ENCODE data around the gene BLOC1S6.
A peak's percentile ranks its signal among the peaks of the same experiment; 100 is the strongest.

The BLOC1S6 gene

DNA sequence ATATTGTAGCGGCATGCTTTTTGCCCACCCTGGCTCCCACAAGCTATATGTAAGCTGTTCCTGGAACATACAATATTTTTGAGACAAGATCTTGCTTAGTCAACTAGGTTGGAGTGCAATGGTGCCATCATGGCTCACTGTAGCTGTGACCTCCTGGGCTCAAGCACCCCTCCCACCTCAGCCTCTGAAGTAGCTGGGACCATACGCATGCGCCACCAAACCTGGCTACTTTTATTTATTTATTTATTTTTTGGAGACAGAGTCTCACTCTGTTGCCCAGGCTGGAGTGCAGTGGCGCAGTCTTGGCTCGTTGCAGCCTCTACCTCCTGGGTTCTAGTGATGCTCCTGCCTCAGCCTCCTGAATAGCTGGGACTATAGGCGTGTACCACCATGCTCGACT is 41.0 kb downstream of the BLOC1S6 start:
- Histone ChIP-seq H3K9ac (ENCODE audit: low read length) (no peak overlapping the region), H3K4me1 (ENCODE audit: control insufficient read depth, insufficient read depth, low read length) (no peaks in the 10 kb centered on the region; the same call in 1 of the 2 replicates), H3K27ac (ENCODE audit: low read depth, low read length) (no peak overlapping the region), H3K9me3 (ENCODE audit: control insufficient read depth, insufficient read depth, low read depth, low read length) (peaks cover 6% of the 10 kb centered on the region), H3K4me3 (ENCODE audit: low read depth, low read length) (no peak overlapping the region), H3K27me3 (ENCODE audit: control insufficient read depth, insufficient read depth, low read length) (peaks cover 12% of the 10 kb centered on the region), H3K36me3 (ENCODE audit: control insufficient read depth, insufficient read depth, low read length) (no peaks in the 10 kb centered on the region)

DNA sequence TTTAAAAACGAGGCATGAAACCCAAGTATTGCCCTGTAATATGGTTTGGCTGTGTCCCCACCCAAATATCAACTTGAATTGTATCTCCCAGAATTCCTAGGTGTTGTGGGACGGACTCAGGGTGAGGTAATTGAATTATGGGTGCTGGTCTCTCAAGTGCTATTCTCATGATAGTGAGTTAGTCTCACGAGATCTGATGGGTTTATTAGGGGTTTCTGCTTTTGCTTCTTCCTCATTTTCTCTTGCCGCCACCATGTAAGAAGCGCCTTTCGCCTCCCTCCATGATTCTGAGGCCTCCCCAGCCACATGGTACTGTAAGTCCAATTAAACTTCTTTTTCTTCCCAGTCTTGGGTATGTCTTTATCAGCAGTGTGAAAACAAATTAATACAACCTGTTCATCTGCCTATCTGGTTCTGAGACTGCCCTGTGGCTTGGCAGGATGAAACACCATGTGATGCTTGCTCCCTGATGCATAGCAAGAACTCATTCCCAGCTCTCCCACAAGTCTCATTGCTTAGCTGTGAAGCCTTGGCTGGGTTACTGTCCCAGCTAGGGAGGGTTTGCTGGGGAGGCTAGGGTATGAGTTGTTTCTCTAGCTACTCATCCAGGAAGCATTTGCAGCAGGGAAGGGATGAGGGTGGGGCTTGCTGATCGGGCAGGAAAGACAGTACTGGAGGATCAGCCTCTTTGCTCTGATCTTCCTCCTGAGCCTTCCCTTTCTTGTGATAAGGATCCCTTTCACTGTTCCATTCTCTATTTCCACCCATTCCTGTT is 43.9 kb downstream of the BLOC1S6 start:
- H3K36me3 ChIP-seq (ENCODE audit: control insufficient read depth, insufficient read depth, low read length): no peaks in the 10 kb centered on the region
- H3K4me3 ChIP-seq (ENCODE audit: low read depth, low read length): no peak overlapping the region

DNA sequence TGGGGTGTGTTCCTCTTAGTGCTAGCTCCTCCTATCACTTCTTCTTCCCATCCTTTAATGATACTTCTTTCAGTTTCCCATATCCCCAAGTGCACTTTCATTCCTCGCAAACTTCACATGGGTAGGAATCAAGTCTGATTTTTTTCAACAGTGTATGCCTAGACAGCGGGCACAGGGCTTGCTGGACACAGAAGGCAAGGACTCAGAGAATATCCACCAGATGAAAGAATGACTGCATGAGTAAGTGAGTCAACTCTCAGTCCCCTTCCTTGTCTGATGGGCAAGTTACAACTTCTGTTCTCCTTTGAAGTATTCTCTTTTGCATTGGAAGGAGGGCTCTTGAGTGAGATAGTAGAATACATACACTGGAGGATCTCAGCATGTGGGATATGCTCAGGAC is 44.6 kb downstream of the BLOC1S6 start:
- Histone ChIP-seq H3K4me1 (ENCODE audit: control insufficient read depth, insufficient read depth, low read length) (peaks cover 4% of the 10 kb centered on the region; the same call in 1 of the 2 replicates), H3K27me3 (ENCODE audit: control insufficient read depth, insufficient read depth, low read length) (peaks cover 47% of the 10 kb centered on the region), H3K9ac (ENCODE audit: low read length) (no peak overlapping the region), H3K36me3 (ENCODE audit: control insufficient read depth, insufficient read depth, low read length) (no peaks in the 10 kb centered on the region), H3K9me3 (ENCODE audit: control insufficient read depth, insufficient read depth, low read depth, low read length) (peaks cover 3% of the 10 kb centered on the region; the same call in 1 of the 2 replicates), H3K27ac (ENCODE audit: low read depth, low read length) (no peak overlapping the region), H3K4me3 (ENCODE audit: low read depth, low read length) (no peak overlapping the region)

More for the DNA sequence above, 43.9 kb downstream of the BLOC1S6 start:
- H3K27ac ChIP-seq (ENCODE audit: low read depth, low read length): no peak overlapping the region
- H3K4me1 ChIP-seq (ENCODE audit: control insufficient read depth, insufficient read depth, low read length): peaks cover 4% of the 10 kb centered on the region; the same call in 1 of the 2 replicates
- no peak overlapping the region for H3K9ac ChIP-seq (ENCODE audit: low read length)
- peaks cover 6% of the 10 kb centered on the region for H3K9me3 ChIP-seq (ENCODE audit: control insufficient read depth, insufficient read depth, low read depth, low read length)
- peaks cover 40% of the 10 kb centered on the region for H3K27me3 ChIP-seq (ENCODE audit: control insufficient read depth, insufficient read depth, low read length)

DNA sequence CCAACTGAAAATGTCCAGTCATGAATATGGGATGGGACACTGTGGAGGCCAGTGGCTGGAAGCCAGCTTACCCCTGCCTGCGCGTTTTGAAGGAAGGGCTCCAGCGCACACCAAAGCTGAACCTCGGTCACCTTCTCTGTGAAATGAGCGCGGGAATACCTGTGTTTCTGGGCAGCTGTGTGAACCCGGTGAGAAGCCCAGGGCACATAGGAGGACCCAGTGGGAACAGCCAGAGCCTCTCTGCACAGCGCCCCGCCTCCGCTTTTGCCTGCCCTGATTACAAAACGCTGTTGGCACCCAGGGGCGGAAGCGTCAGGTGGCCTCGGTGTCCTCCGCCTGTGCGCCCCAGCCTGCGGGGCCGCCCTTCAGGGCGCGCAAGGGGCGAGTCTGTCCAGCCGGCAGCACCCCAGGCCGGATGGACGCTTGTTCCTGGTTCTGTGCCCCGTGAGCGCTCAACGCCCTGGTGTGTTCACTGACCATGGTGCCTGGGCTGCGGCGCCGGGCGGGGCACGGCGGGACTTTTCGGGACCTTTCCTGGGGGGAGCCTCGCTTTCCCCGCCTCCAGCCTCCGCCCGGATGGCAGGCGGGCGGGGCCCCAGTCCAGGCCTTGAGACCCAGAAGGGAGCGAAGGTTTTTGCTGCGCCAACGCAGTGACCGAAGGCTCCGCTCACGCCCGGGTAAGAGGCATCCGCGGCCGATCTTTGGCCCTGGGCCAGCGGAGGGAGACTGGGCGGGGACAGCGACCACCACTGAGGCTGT is 47.4 kb downstream of the BLOC1S6 start, which contains the start of gene SQOR:
TSS of gene SQOR (plus strand) at position 598 of the 759 bp plus-strand sequence. CDS start 23,895 bp downstream, outside the sequence.
- Histone ChIP-seq H3K4me3 (ENCODE audit: low read depth, low read length) (peak within 1 kb of the TSS; percentile 77), H3K9me3 (ENCODE audit: control insufficient read depth, insufficient read depth, low read depth, low read length) (no peaks in the 10 kb centered on the region), H3K36me3 (ENCODE audit: control insufficient read depth, insufficient read depth, low read length) (no peaks in the 10 kb centered on the region), H3K4me1 (ENCODE audit: control insufficient read depth, insufficient read depth, low read length) (peaks cover 4% of the 10 kb centered on the region; the same call in 1 of the 2 replicates), H3K9ac (ENCODE audit: low read length) (peak within 1 kb of the TSS; percentile 7), H3K27ac (ENCODE audit: low read depth, low read length) (no peak within 1 kb of the TSS), H3K27me3 (ENCODE audit: control insufficient read depth, insufficient read depth, low read length) (peaks cover 62% of the 10 kb centered on the region)

DNA sequence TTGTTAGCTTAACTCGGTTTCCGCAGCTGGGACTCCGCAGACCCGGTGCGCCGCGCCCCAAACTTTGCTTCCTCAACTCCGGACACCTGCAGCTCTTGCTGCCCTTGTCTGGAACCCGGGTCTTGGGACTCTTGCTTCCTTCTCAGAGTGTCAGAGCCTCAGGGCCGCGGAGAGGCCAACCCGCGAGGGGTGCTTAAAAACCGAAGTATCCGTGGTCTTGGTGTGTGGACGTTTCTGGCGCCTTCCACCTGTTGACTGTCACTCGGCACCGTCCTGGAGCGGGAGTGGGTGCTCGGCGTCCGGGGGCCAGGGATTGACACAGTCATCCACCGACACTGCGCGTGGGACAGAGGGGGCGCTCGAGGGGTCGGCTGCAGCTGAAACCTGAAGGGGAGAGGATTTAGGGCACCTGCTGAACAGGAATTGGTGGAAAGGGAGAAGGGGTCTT is 48.0 kb downstream of the BLOC1S6 start:
- H3K27ac ChIP-seq (ENCODE audit: low read depth, low read length): no peak overlapping the region
- H3K36me3 ChIP-seq (ENCODE audit: control insufficient read depth, insufficient read depth, low read length): no peaks in the 10 kb centered on the region
- peaks cover 68% of the 10 kb centered on the region for H3K27me3 ChIP-seq (ENCODE audit: control insufficient read depth, insufficient read depth, low read length)
- H3K4me1 ChIP-seq (ENCODE audit: control insufficient read depth, insufficient read depth, low read length): peaks cover 4% of the 10 kb centered on the region; the same call in 1 of the 2 replicates
- no peak overlapping the region for H3K9ac ChIP-seq (ENCODE audit: low read length)
- peak overlapping the region; percentile 77 for H3K4me3 ChIP-seq (ENCODE audit: low read depth, low read length)
- no peaks in the 10 kb centered on the region for H3K9me3 ChIP-seq (ENCODE audit: control insufficient read depth, insufficient read depth, low read depth, low read length)

DNA sequence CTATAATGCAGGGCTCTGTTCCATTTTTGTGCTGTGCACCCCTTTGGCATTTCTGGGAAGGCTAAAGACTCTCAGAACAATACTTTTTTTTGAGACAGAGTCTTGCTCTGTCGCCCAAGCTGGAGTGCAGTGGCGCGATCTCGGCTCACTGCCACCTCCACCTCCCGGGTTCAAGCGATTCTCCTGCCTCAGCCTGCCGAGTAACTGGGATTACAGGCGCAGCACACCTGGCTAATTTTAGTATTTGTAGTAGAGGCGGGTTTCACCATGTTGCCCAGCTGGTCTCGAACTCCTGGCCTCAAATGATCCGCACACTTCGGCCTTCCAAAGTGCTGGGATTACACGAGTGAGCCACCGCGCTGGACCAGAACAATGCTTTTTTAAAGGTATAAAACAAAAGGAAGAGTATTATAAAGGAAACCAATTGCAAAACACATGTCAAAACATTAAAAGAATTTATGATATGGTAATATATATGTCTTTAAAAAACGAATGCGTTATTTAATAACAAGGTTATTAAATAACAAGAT is 48.6 kb downstream of the BLOC1S6 start:
- no peak overlapping the region for H3K27ac ChIP-seq (ENCODE audit: low read depth, low read length)
- peaks cover 71% of the 10 kb centered on the region for H3K27me3 ChIP-seq (ENCODE audit: control insufficient read depth, insufficient read depth, low read length)
- H3K9ac ChIP-seq (ENCODE audit: low read length): no peak overlapping the region
- peaks cover 4% of the 10 kb centered on the region; the same call in 1 of the 2 replicates for H3K4me1 ChIP-seq (ENCODE audit: control insufficient read depth, insufficient read depth, low read length)
- no peaks in the 10 kb centered on the region for H3K36me3 ChIP-seq (ENCODE audit: control insufficient read depth, insufficient read depth, low read length)
- H3K9me3 ChIP-seq (ENCODE audit: control insufficient read depth, insufficient read depth, low read depth, low read length): no peaks in the 10 kb centered on the region
- peak overlapping the region; percentile 77 for H3K4me3 ChIP-seq (ENCODE audit: low read depth, low read length)

DNA sequence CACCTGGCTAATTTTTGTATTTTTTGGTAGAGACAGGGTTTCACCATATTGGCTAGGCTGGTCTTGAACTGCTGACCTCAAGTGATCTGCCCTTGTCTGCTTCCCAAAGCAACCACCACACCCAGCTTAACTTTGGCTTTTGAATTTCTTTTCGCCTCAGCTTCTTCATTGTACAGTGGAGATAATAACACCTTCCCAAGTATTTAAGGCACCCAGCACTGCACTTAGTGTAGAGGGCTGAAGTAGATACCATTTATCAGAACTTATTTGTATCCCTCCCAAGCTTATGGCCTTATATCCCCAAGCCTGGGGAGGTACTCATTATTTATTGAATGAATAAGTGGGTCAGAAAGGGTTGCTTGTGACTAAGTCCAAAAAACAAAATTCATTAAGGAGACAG is 50.0 kb downstream of the BLOC1S6 start:
- Histone ChIP-seq H3K36me3 (ENCODE audit: control insufficient read depth, insufficient read depth, low read length) (no peaks in the 10 kb centered on the region), H3K4me1 (ENCODE audit: control insufficient read depth, insufficient read depth, low read length) (0 out of 2 replicates have a peak, but pooled peaks cover 4% of the 10 kb centered on the region), H3K27ac (ENCODE audit: low read depth, low read length) (no peak overlapping the region), H3K27me3 (ENCODE audit: control insufficient read depth, insufficient read depth, low read length) (peaks cover 72% of the 10 kb centered on the region), H3K4me3 (ENCODE audit: low read depth, low read length) (no peak overlapping the region), H3K9me3 (ENCODE audit: control insufficient read depth, insufficient read depth, low read depth, low read length) (no peaks in the 10 kb centered on the region), H3K9ac (ENCODE audit: low read length) (no peak overlapping the region)

DNA sequence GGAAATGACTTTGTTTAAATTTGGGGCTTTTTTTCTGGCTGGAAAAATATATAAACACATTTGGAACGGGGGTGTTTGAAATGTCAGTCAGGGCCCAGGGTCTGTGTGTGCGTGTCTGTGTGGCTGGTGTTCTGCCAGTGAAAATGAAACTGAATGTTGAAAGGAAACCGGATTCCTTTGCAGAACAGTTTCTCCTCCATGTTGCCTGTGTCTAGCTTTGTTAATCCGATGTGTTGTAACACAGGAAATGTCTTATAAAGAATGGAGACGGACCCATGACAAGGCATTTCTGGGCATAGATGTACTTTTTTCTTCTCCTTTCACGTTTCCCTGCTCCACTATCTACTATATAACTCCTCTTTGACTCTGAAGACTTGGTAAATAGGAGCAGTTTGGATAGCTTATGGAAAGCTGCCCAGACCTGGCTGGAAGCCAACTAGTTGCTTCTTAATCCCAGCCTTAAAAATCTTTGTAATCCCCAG is 50.4 kb downstream of the BLOC1S6 start:
- H3K4me1 ChIP-seq (ENCODE audit: control insufficient read depth, insufficient read depth, low read length): 0 out of 2 replicates have a peak, but pooled peaks cover 4% of the 10 kb centered on the region
- H3K4me3 ChIP-seq (ENCODE audit: low read depth, low read length): no peak overlapping the region
- no peak overlapping the region for H3K9ac ChIP-seq (ENCODE audit: low read length)

DNA sequence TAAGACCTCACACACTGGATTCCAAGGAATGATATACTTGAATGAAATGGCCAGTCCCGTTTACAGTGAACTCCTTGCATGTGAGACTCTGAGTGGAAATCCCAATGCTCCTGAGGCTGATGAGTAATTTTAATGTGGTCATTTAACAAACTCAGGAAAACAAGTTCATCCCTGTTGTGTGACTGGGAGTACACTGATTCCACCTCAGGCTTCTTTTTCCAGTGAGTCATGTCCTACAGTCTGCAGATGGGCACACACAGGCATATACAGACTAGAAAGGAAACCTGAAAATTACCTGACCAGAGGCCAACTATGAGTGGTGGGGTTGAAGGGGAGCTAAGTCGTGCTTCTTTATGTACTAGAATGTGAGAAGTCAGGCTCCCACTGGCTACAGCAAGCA is 53.4 kb downstream of the BLOC1S6 start:
- H3K27me3 ChIP-seq (ENCODE audit: control insufficient read depth, insufficient read depth, low read length): peaks cover 46% of the 10 kb centered on the region
- H3K9me3 ChIP-seq (ENCODE audit: control insufficient read depth, insufficient read depth, low read depth, low read length): no peaks in the 10 kb centered on the region
- no peak overlapping the region for H3K4me3 ChIP-seq (ENCODE audit: low read depth, low read length)
- no peak overlapping the region for H3K9ac ChIP-seq (ENCODE audit: low read length)
- H3K36me3 ChIP-seq (ENCODE audit: control insufficient read depth, insufficient read depth, low read length): no peaks in the 10 kb centered on the region
- H3K27ac ChIP-seq (ENCODE audit: low read depth, low read length): no peak overlapping the region
- H3K4me1 ChIP-seq (ENCODE audit: control insufficient read depth, insufficient read depth, low read length): 0 out of 2 replicates have a peak, but pooled peaks cover 2% of the 10 kb centered on the region

More for the DNA sequence above, 50.4 kb downstream of the BLOC1S6 start:
- Histone ChIP-seq H3K27ac (ENCODE audit: low read depth, low read length) (no peak overlapping the region), H3K36me3 (ENCODE audit: control insufficient read depth, insufficient read depth, low read length) (no peaks in the 10 kb centered on the region), H3K27me3 (ENCODE audit: control insufficient read depth, insufficient read depth, low read length) (peaks cover 72% of the 10 kb centered on the region), H3K9me3 (ENCODE audit: control insufficient read depth, insufficient read depth, low read depth, low read length) (no peaks in the 10 kb centered on the region)

DNA sequence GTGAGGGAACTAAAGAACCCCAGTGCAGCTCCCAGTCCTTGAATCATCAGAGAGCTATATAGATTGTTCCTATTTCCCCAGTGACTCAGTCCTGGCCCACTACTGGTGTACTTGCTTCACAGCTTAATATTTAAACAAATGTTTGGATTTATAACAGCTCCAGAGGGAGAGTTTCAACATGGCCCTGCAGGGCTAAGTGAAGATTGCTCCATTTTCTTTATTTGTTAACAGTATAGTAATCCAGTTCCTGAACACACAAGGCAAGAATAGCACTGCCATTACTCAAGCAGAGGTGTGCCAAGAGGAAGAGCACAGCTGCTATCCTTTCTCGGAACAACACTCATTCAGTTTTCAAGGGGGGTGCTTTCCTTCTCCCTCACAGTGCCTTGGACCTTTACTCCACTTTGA is 54.2 kb downstream of the BLOC1S6 start:
- Histone ChIP-seq H3K4me1 (ENCODE audit: control insufficient read depth, insufficient read depth, low read length) (no peaks in the 10 kb centered on the region), H3K4me3 (ENCODE audit: low read depth, low read length) (no peak overlapping the region), H3K9ac (ENCODE audit: low read length) (no peak overlapping the region), H3K27me3 (ENCODE audit: control insufficient read depth, insufficient read depth, low read length) (peaks cover 38% of the 10 kb centered on the region), H3K27ac (ENCODE audit: low read depth, low read length) (no peak overlapping the region), H3K9me3 (ENCODE audit: control insufficient read depth, insufficient read depth, low read depth, low read length) (no peaks in the 10 kb centered on the region), H3K36me3 (ENCODE audit: control insufficient read depth, insufficient read depth, low read length) (no peaks in the 10 kb centered on the region)
